Vagina (tissue), 2 donors: ENCODE data around the gene CTSE.

Experiments used
- POLR2A ChIP-seq, 2 donors: fragments of 450-650 bp; IDR thresholded peaks; one replicate each; pipeline ENCODE4 v1.6.1; 2017; ENCODE audit warnings: antibody characterized with exemption in 2 of 2, mild to moderate bottlenecking in 2 of 2, moderate library complexity in 2 of 2
- POLR2AphosphoS5 ChIP-seq, 2 donors: sonication (generic); formaldehyde crosslinking; IDR thresholded peaks; one replicate each; pipeline ENCODE4 v1.9.0; 2017; ENCODE audit warnings: antibody characterized with exemption in 2 of 2, mild to moderate bottlenecking in 2 of 2, low read depth in 1 of 2; ENCODE audit not compliant: insufficient read depth in 1 of 2
- TF ChIP-seq, protein P1 (sequence below), 3 experiments: fragments of 450-650 bp in 2 of 3; fragments of 200-600 bp in 1 of 3; sonication (generic) in 1 of 3; IDR thresholded peaks; one replicate each; pipeline ENCODE4 v1.5.1; 2017 to 2019; ENCODE audit warnings: antibody characterized with exemption in 3 of 3, mild to moderate bottlenecking in 2 of 3, moderate library complexity in 2 of 3

DNA sequence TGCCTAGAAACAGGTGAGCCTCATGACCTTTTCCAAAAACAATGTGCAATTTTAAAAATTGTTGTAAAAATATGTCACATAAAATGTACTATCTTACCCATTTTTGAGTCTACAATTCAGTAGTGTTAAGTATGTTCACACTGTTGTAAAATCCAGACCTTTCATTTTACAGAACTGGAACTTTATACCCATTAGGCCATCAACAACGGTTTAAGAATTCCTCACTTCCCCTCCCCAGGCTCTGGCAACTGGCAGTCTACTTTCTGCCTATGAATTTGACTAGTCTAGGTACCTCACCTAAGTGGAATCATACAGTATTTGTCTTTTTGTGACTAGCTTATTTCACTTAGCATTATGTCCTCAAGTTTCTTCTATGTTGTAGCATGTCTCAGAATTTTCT, 8.6 kb downstream of the CTSE start:
- TF ChIP-seq, protein P1, sequence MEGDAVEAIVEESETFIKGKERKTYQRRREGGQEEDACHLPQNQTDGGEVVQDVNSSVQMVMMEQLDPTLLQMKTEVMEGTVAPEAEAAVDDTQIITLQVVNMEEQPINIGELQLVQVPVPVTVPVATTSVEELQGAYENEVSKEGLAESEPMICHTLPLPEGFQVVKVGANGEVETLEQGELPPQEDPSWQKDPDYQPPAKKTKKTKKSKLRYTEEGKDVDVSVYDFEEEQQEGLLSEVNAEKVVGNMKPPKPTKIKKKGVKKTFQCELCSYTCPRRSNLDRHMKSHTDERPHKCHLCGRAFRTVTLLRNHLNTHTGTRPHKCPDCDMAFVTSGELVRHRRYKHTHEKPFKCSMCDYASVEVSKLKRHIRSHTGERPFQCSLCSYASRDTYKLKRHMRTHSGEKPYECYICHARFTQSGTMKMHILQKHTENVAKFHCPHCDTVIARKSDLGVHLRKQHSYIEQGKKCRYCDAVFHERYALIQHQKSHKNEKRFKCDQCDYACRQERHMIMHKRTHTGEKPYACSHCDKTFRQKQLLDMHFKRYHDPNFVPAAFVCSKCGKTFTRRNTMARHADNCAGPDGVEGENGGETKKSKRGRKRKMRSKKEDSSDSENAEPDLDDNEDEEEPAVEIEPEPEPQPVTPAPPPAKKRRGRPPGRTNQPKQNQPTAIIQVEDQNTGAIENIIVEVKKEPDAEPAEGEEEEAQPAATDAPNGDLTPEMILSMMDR (IDR thresholded peaks at IDR 0.05), result no peak
- no peak for TF ChIP-seq POLR2A (IDR thresholded peaks at IDR 0.05)
- TF ChIP-seq POLR2AphosphoS5 (IDR thresholded peaks at IDR 0.05; ENCODE audit: insufficient read depth in 1 of 2, low read depth in 1 of 2), result no peak
